ENCODE data around the gene EFCAB14.
"Not testable (repeated sequence)": the region's sequence is repeated elsewhere in the genome, so short reads cannot be mapped to it uniquely, and the experiment has no call there.

Gene EFCAB14

DNA sequence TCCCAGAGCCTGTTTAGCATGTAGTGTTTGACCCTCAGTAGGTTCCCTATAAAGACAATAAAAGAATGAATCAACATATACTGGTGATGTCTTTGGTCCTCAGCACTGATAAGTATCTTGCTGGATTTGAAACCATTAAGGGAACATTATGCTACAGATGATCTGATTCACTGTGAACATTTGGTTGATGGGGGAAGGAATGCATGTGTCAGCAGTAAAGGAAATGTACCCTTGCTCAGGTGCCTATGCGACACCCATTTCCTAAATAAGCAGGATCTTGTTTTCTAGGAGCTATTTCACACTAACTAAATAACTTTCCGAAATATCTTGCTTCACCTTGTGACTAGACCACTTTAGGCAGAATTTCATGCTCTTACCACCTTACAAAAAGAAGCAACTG, 34.2 kb downstream of the EFCAB14 start:
- DNase-seq (ENCODE audit: low spot score): no peak

GRCh38 chr1:46682064-46682463, 36.9 kb downstream of the EFCAB14 start:
- no peak for DNase-seq (ENCODE audit: low spot score)

DNA sequence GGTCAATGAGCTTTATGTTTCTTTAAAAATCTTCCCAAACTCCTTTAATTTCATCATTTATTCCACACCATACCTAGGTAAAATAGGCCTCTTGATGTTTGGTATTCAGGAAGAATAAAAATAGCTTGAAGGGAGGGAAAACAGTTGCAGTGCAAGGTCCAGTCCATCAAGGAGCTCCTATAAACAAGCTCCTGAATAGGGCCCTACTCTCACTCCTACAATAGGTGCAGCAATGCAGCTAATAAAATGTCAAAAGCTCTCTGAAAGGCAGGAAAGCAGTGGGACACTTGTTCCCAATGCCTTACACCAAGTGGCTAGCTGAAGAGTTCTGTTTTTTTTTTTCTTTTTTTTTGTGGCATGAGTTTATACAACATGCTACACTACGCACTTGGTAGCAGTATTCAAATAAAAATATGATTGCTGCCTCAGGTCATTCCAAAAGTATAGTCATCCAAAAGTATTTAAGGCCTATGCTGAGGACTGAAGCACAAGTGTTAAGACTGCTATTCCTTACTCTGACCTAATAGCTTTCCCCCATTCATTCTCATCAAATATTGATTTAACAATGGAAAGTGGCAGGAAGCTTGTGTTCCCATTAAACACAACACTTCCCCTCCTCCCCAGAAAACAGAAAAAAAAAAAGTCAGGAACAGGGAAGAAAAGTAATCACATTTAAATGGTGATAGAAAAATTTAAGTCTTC, 37.4 kb downstream of the EFCAB14 start:
- no peak for DNase-seq (ENCODE audit: low spot score)

DNA sequence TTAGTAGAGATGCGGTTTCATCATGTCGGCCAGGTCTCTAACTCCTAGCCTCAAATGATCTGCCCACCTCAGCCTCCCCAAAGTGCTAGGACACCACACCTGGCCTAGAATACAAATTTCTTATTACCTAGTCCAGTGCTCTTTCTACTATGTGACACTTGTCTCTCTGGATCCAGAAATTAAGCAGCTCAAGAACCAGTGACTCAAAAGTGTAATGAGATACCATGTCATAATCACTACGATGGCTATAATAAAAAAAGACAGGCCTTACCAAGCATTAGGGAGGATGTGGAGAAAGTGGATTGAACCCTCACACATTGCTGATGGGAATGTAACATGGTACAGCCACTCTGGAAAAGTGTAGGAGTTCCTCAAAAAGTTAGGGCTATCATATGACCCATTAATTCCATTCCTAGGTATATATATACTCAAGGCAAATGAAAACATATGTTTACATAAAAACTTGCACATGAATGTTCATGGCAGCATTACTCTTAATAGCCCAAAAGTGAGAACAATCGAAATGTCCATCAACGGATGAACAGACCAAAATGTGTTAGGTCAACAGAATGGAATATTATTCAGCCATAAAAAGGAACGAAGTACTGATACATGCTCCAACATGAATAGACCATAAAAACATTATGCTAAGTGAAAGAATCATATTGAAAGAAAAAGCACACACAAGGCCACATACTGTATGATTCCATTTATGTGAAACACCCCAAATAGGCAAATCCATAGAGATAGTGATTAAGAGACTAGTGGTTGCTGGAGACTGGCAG, 38.9 kb downstream of the EFCAB14 start:
- no peak for DNase-seq (ENCODE audit: low spot score)

- no peak for DNase-seq (ENCODE audit: low spot score)
Measured at GRCh38 chr1:46677339-46677738, 41.6 kb downstream of the EFCAB14 start.

DNA sequence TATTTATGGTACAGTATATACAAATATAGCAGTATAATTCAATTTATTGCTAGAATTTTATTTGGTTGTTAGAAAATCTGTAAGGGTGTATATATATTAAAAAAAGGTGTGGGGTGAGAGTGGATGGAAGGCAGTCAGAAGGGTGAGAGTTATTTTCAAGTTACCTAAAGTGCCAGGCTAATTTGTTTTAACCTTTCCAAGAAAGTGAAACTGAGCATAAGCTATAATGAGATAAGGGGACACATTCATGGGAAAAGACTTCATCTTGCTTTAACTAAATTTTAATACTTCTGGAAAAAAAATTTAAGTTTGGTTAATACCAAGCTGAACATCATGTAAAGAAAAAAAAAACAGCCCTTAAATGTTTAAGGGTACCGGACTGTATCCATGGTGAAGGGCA, 42.4 kb downstream of the EFCAB14 start:
- DNase-seq (ENCODE audit: low spot score): no peak

DNA sequence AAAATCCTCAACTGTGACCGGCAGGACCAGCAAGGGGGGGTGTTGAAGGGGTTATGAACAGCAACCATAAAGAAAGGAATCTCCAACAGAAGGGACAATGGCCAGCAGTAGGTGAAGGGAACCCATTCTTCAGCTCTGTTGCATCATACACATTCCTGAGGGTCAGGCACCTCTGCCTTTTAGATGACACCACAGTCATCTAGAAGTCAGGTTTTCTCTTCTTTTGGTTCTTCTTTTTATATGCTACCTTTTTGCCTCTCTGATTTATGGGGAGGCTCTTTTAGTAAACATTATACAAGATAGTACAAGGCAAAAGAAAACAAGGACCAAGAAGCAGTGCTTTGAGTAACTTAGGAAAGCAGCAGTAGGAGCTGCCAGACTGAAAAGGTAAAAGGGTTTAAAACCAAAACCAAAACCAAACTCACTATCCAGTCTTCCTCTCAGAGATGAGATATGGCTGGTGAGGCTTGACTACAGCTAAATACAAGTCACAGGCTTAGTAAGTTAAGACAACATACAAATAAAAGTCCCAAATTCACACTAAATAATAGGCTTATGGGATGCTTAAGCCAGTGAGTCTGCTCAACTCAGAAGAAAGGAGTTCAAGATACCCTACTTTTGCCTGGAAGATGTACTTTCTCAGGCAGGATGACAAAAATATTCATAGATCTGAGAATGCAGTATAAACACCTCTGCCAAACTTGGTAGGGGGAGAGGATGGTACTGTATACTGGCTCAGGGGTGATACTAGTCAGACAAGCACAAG, 43.2 kb downstream of the EFCAB14 start:
- DNase-seq (ENCODE audit: low spot score): no peak

DNA sequence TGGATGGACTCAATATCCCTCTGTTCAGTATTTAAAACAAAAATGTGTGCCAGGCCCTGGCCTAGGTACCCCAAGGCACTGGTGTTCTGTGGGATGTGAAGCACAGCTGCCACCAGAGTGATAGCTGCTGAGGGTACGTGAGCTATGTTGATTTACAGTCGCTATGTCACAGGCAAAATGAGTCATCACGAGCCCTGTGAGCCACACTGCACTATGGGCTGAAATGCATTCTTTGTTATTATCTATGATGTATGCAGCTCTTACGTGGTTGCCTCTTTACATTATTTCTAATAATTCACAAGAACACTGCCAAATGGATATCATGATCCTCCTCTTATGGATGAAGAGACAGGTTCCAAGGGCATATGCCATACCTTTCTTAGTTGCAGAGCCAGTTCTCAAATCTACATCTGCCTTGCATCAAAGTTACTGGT, 45.1 kb downstream of the EFCAB14 start:
- DNase-seq (ENCODE audit: low spot score): peak; percentile 59

GRCh38 chr1:46672696-46673095, 46.2 kb downstream of the EFCAB14 start:
- DNase-seq (ENCODE audit: low spot score): no peak

DNA sequence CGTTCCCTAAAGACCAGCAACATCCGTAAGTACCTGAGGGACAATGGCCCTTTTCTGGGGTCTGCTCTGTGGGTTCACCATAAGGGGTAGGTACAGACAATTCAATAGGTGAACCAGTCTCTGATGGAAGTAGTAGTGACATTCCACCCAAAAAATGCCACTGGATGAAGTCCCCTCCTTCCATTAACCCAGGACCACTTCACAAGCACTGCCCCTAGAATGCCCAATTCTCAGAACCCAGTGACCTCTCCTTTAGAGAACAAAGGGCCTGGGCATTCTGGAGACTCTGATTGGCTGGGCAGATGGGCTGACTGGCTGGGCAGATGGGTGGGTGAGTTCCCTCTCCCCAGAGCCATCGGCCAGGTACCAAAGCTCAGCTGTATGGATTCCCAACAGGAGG, 47.4 kb downstream of the EFCAB14 start, which contains the start of gene TEX38:
TSS of gene TEX38 (plus strand) at position 301 of the 400 bp plus-strand sequence. CDS start at position 382, 81 bp downstream.
- DNase-seq (ENCODE audit: low spot score): no peak

GRCh38 chr1:46670134-46670533, 48.8 kb downstream of the EFCAB14 start:
- no peak for DNase-seq (ENCODE audit: low spot score)

DNA sequence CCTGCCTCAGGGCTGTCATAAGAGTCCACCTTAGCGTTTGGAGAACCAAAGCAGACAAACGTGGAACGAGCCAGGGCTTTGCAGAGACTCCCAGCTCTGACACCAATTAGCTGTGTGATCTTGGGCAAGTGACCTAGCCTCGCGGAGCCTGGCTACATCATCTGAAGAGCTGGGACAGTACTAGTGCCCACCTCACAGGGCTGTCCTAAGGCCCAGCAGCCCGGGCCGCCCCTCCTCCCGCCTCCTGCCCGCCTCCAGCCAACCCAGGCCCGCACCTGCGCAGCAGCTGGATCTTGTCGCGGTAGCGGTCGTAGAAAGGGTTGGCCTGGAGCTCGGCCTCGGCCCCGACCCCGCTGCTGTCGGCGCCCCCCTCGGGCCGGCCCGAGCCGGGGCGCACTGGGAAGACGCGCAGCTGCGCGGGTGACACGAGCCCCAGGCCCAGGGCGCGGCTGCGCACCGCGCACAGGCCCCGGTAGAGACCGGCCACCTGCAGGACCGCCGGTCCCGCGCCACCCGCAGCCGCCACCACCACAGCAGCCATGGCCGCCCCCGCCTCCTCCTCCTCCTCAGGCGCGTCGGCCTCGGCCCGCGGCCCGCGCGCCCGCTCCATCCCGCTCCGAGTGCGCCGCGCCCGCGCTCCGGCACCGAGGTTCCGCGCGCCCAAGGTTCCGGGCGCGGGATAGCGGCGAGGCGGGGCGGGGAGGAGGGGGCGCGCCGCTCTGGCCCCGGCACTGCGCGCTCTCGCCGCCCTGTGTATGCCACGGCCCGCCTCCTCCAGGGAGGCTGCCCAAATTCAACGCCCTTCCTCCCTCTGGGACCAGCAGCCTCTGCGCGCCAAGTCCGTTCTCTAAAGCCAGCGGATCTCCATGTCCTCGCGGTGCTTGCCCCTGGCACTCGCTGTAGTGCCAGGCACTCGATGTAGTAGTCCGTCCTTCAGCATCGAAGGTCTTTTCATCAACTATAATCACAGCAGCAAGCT, 50.8 kb downstream of the EFCAB14 start, which contains the start of gene ATPAF1:
TSS of gene ATPAF1 (minus strand) at position 583 of the 979 bp plus-strand sequence. CDS start at position 541, 42 bp downstream.
- DNase-seq (ENCODE audit: low spot score): peak; percentile 77

GRCh38 chr1:46665983-46666382, 52.9 kb downstream of the EFCAB14 start:
- DNase-seq (ENCODE audit: low spot score): no peak

- not testable (repeated sequence) for DNase-seq (ENCODE audit: low spot score)
Measured at GRCh38 chr1:46662919-46663318, 56.0 kb downstream of the EFCAB14 start.

GRCh38 chr1:46660116-46660515, 58.8 kb downstream of the EFCAB14 start:
- DNase-seq (ENCODE audit: low spot score): not testable (repeated sequence)

GRCh38 chr1:46659307-46659870, 59.5 kb downstream of the EFCAB14 start:
- no peak for DNase-seq (ENCODE audit: low spot score)

DNA sequence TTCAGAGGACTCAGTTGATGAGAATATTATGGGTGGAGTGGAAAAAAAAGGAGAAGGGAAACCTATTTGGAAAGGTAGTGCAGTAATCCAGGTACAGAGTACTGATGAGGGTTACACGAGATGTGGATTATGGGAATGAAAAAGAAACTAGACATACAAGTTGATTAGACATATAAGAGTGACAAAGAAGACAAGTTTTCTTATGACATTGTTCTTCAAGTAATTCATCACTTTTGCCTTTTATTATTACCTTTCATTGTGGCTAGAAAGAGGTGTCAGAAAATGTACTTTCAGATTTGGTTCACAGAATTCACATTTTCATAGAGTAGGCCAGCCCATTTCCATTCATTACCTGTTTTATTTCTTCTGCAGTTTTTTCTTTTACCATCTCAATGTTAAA, 61.1 kb downstream of the EFCAB14 start:
- no peak for DNase-seq (ENCODE audit: low spot score)

DNA sequence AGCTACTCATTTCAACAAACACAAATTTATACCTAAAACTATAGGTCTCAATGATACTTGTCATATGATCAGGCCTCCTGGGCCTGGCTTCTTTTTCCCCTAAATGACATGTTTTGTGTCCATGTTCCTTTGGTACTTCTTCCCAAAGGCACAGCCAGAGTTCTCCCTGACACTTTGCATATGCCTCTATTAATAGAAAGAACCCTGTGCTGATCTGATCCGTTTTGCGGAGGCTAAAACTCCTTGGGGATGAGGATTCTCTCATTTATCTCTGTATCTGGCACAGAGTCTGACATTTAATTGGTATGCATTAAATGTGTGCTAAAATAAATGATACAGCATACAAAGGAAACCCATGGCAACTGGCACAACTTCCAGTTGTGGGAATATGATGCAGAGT, 62.3 kb downstream of the EFCAB14 start:
- no peak for DNase-seq (ENCODE audit: low spot score)

GRCh38 chr1:46655848-46656247, 63.1 kb downstream of the EFCAB14 start:
- no peak for DNase-seq (ENCODE audit: low spot score)

DNA sequence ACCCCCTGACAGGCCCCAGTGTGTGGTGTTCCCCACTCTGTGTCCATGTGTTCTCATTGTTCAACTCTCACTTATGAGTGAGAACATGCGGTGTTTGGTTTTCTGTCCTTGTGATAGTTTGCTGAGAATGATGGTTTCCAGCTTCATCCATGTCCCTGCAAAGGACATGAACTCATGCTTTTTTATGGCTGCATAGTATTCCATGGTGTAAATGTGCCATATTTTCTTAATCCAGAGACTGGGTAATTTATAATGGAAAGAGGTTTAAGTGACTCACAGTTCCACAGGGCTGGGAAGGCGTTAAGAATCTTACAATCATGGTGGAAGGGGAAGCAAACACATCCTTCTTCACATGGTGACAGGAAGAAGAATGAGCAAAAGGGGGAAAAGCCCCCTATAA, 64.2 kb downstream of the EFCAB14 start:
- not testable (repeated sequence) for DNase-seq (ENCODE audit: low spot score)

DNA sequence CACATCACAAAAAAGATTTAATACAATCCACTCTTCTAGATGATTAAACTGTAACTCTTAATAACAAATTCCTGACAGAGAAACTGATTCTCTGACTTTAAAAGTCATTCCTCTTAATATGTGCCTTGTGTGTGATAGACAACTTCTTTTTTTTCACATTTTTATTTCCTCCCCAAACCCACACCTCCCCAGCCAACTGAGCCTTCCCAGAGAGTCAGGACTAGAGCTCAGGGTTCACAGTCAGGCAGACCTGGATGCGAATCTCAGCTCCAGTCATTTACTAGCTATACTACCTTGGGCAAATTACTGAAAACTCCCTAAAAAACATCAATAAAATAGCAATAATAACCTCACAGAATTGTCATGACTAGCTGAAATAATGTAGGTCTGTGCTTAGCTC, 64.9 kb downstream of the EFCAB14 start:
- no peak for DNase-seq (ENCODE audit: low spot score)
